Karpas-422 (cell line): ENCODE measurements around the gene TBC1D3I. TPM values are rescaled to one million over a fixed set of nuclear protein-coding genes. Genes with fewer than 3 reads are reported as not detected.
"Not testable (repeated sequence)": the region's sequence is repeated elsewhere in the genome, so short reads cannot be mapped to it uniquely, and the experiment has no call there.

ENCODE experiments used
- DNase-seq: peaks from one replicate; pipeline ENCODE4 v3.0.0-alpha.2; 2015
- H2AFZ ChIP-seq: fragments of 200-600 bp; sonication (generic); 2 replicates; pipeline ENCODE4 v1.6.1; 2014; ENCODE audit warnings: antibody characterized with exemption, low read length, mixed read lengths
- H3K27ac ChIP-seq: fragments of 200-600 bp; sonication (generic); 2 replicates; pipeline ENCODE4 v1.5.1; 2014; ENCODE audit warnings: mild to moderate bottlenecking, low read length, moderate library complexity
- H3K27me3 ChIP-seq: fragments of 200-600 bp; sonication (generic); 2 replicates; pipeline ENCODE4 v1.6.1; 2014; ENCODE audit warnings: low read length, mixed read lengths
- H3K36me3 ChIP-seq: fragments of 200-600 bp; sonication (generic); 2 replicates; pipeline ENCODE4 v1.6.1; 2014; ENCODE audit warnings: low read length, mixed read lengths; ENCODE audit not compliant: insufficient read depth
- H3K4me1 ChIP-seq: fragments of 200-600 bp; sonication (generic); 2 replicates; pipeline ENCODE4 v1.6.1; 2014; ENCODE audit warnings: mild to moderate bottlenecking, low read length, mixed read lengths
- H3K4me2 ChIP-seq: fragments of 200-600 bp; sonication (generic); 2 replicates; pipeline ENCODE4 v1.6.1; 2014; ENCODE audit warnings: low read length, low read depth, mild to moderate bottlenecking; ENCODE audit not compliant: poor library complexity, severe bottlenecking
- H3K4me3 ChIP-seq: fragments of 200-600 bp; sonication (generic); 2 replicates; pipeline ENCODE4 v1.5.1; 2014; ENCODE audit warnings: mild to moderate bottlenecking, antibody characterized with exemption, low read length, mixed read lengths
- H3K79me2 ChIP-seq: fragments of 200-600 bp; sonication (generic); 2 replicates; pipeline ENCODE4 v1.6.1; 2014; ENCODE audit warnings: mild to moderate bottlenecking, low read length, mixed read lengths
- H3K9ac ChIP-seq: fragments of 200-600 bp; sonication (generic); 2 replicates; pipeline ENCODE4 v1.6.0; 2014; ENCODE audit warnings: low read length
- H3K9me2 ChIP-seq: fragments of 200-600 bp; sonication (generic), shearing (Covaris generic); replicated peaks from 2 replicates; pipeline ENCODE4 v1.6.0; 2014; ENCODE audit warnings: mild to moderate bottlenecking, low read length, moderate library complexity; ENCODE audit not compliant: insufficient read depth
- H3K9me3 ChIP-seq: fragments of 300-700, 200-600 bp; sonication (generic); 2 replicates; pipeline ENCODE4 v1.6.1; 2014; ENCODE audit warnings: low read length, mixed read lengths
- H4K20me1 ChIP-seq: fragments of 200-600 bp; sonication (generic); 2 replicates; pipeline ENCODE4 v1.6.1; 2014; ENCODE audit warnings: mild to moderate bottlenecking, antibody characterized with exemption, low read length, low read depth; ENCODE audit not compliant: insufficient read depth
- total RNA-seq: library from RNA; depleted of rRNA; stranded (reverse); fragments of >200 nt; shearing (Covaris generic); gene quantifications from 2 replicates; pipeline ENCODE4 v1.2.3, GENCODE V29; 2014; ENCODE audit warnings: low replicate concordance

Gene TBC1D3I
- total RNA-seq, 1 experiment from 2014 or later, result not detected

DNA sequence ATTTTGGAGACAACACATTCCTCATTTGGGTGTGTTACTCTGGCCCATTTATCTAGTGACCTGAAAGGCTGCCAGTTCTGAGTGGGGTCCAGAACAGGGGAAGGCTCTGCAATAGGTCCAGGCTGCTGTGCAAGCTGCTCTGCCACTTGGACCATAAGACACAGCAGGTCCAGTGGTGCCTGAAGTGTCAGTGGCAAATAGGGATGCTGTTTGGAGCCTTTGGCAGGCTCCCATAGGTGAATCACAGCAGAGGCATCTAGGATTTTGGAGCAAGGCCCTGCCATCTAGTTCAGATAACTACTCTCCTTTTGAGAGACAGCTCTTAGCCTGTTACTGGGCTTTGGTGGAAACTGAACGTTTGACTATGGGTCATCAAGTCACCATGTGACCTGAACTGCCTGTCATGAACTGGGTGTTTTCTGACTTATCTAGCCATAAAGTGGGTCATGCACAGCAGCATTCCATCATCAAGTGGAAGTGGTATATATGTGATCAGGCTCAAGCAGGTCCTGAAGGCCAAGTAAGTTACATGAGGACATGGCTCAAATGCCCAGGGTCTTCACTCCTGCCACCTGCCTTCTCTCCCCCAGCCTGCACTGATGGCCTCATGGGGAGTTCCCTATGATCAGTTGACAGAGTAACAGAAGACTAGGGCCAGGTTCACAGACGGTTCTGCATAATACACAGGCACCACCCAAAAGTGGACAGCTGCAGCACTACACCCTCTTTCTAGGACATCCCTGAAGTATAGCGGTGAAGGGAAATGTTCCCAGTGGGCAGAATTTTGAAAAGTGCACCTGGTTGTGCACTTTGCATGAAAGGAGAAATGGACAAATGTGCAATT is 43.4 kb downstream of the TBC1D3I start:
- H3K9me3 ChIP-seq, H3K4me3 ChIP-seq, H3K79me2 ChIP-seq, H3K9ac ChIP-seq, H3K27me3 ChIP-seq, H3K9me2 ChIP-seq, H2AFZ ChIP-seq, H3K27ac ChIP-seq, H4K20me1 ChIP-seq, H3K36me3 ChIP-seq: not testable (repeated sequence)
- Histone ChIP-seq H3K4me1 (peaks cover 20% of the 10 kb centered on the region), H3K4me2 (peak overlapping the region; percentile 7)
- peak; percentile 40 for DNase-seq

- H3K4me3 ChIP-seq, H2AFZ ChIP-seq, H3K79me2 ChIP-seq, H3K27ac ChIP-seq, H3K9me2 ChIP-seq, H3K36me3 ChIP-seq, H3K4me2 ChIP-seq, DNase-seq, H3K9me3 ChIP-seq, H3K27me3 ChIP-seq, H4K20me1 ChIP-seq, H3K9ac ChIP-seq: not testable (repeated sequence)
- peaks cover 20% of the 10 kb centered on the region for H3K4me1 ChIP-seq
These were observed 44.8 kb downstream of the TBC1D3I start for GRCh38 chr17:36219556-36219955.

DNA sequence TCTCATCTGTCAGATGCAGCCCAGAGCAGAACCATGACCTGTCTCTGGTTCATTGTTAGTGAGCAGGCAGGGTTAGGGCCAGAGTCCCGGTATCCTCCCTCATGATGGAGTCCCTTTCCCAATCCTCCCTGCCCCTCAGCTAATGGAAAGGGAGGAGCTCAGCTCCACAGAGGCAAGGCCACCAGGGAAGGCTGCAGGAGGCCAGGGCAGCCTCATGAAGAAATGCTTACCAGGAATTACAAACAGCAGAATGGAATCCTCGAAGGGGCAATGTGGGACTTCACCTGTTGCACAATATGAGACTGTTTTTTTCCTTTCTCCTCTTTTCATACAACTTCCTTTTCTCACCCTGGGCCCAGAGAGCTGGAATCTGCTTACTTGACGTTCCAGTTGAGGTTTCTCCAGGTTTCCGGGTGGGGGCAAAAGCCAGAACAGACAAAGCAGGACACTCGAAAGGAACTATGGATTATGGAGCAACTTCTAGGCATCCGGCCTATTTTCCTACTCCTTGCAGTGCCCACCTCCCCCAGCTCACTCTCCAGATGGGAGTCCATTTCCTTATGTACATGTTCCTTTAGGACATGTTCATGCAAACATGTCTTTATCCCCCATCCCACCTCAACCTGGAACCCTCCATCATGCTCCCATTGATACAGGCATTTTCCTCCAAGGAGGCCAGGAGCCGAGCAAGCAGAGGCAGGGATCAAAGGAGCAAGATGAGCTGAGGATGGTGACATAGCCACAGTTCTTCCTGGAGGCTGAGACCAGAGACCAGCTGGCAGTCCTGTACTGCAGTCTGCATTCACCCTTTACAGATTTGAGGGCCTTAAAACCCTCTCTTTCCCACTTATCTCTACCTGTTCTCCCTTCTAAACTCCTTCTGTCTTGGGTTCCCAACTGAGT is 48.7 kb downstream of the TBC1D3I start:
- not testable (repeated sequence) for H3K4me2 ChIP-seq, H3K27ac ChIP-seq, DNase-seq, H2AFZ ChIP-seq, H4K20me1 ChIP-seq, H3K9me2 ChIP-seq, H3K79me2 ChIP-seq, H3K9ac ChIP-seq, H3K9me3 ChIP-seq, H3K36me3 ChIP-seq, H3K4me3 ChIP-seq, H3K27me3 ChIP-seq
- peaks cover 21% of the 10 kb centered on the region for H3K4me1 ChIP-seq

DNA sequence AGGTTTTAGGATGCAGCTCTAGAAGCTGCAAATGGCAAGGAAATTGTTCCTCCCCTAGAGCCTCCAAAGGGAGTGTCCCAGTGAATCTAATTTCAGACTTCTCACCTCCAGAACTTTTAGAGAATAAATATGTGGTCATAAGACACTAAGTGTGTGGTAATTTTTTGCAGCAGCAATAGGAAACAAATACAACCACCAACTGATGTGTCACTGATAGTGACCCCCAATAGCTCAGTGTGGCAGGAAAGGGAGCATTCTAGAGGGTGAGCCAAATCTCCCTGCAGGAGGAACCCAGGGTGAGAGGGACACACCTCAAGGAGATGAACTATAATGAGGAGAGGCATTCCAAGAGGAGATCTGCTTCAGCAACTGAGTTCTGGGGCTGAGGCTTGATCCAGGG is 49.5 kb downstream of the TBC1D3I start:
- Histone ChIP-seq H3K9me2 (no peaks in the 10 kb centered on the region), H3K27me3 (no peaks in the 10 kb centered on the region), H3K36me3 (no peaks in the 10 kb centered on the region), H3K79me2 (no peaks in the 10 kb centered on the region), H3K4me3 (no peak overlapping the region), H3K9ac (no peak overlapping the region), H3K4me1 (peaks cover 29% of the 10 kb centered on the region), H4K20me1 (no peaks in the 10 kb centered on the region), H2AFZ (no peak overlapping the region), H3K9me3 (no peaks in the 10 kb centered on the region), H3K4me2 (no peak overlapping the region), H3K27ac (no peak overlapping the region)
- no peak for DNase-seq

GRCh38 chr17:36213695-36214094 is 50.7 kb downstream of the TBC1D3I start:
- Histone ChIP-seq H3K4me2 (no peak overlapping the region), H3K9me2 (no peaks in the 10 kb centered on the region), H3K79me2 (no peaks in the 10 kb centered on the region), H3K9me3 (no peaks in the 10 kb centered on the region), H3K27ac (no peak overlapping the region), H3K4me3 (no peak overlapping the region), H4K20me1 (no peaks in the 10 kb centered on the region), H3K36me3 (no peaks in the 10 kb centered on the region), H3K27me3 (no peaks in the 10 kb centered on the region), H3K9ac (no peak overlapping the region), H2AFZ (no peak overlapping the region), H3K4me1 (peaks cover 38% of the 10 kb centered on the region)
- no peak for DNase-seq

GRCh38 chr17:36212966-36213365 is 51.4 kb downstream of the TBC1D3I start:
- H3K9me3 ChIP-seq, result no peaks in the 10 kb centered on the region
- H3K79me2 ChIP-seq, result no peaks in the 10 kb centered on the region
- no peak overlapping the region for H2AFZ ChIP-seq
- no peaks in the 10 kb centered on the region for H3K36me3 ChIP-seq
- no peak for DNase-seq
- peaks cover 38% of the 10 kb centered on the region for H3K4me1 ChIP-seq
- H4K20me1 ChIP-seq, result no peaks in the 10 kb centered on the region
- no peak overlapping the region for H3K9ac ChIP-seq
- no peak overlapping the region for H3K27ac ChIP-seq
- no peaks in the 10 kb centered on the region for H3K27me3 ChIP-seq
- H3K4me2 ChIP-seq, result no peak overlapping the region
- H3K4me3 ChIP-seq, result no peak overlapping the region
- H3K9me2 ChIP-seq, result no peaks in the 10 kb centered on the region

- Histone ChIP-seq H3K4me2 (peak overlapping the region; percentile 61), H3K9ac (peak overlapping the region; percentile 47), H3K4me3 (peak overlapping the region; percentile 52; the same call in 1 of the 2 replicates), H3K27me3 (no peaks in the 10 kb centered on the region), H3K9me2 (no peaks in the 10 kb centered on the region), H3K27ac (peak overlapping the region; percentile 91), H2AFZ (no peak overlapping the region), H3K79me2 (no peaks in the 10 kb centered on the region), H3K36me3 (no peaks in the 10 kb centered on the region), H4K20me1 (no peaks in the 10 kb centered on the region), H3K4me1 (peaks cover 43% of the 10 kb centered on the region), H3K9me3 (no peaks in the 10 kb centered on the region)
- no peak for DNase-seq
These were observed 52.1 kb downstream of the TBC1D3I start for GRCh38 chr17:36212272-36212605.

DNA sequence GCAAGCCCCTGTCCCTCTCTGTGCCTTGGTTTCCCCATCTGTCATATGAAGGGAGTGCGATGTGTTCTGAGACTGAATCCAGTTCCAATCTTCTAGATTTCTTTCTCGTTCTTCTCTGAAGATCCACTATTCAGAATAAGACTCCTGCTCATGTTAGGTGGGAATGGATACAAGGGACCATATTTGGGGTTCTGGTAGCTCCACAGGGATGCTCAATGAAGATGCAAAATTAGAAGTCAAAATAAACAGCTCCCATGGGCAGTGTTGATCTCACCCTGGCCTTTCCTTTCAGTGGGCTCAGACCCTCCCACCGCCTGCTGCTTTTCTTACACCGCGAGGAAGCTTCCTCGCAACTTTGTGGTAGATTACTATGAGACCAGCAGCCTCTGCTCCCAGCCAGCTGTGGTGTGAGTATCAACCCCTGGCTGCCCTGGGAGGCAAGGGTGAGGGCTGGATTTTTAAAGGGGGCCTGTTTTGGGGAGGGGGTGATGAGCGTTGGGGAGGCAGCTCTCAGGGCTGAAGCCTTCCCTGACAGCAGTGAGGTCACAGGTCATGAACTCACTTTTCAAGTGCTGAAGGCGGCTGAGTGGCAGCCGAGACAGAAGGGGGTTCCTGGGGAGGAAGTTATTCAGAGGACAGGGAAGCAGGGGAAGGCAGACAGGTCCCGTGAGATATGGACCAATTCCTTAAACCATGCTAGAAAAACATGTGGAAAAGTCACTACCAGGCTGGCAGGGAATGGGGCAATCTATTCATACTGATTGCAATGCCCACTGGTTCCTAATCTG is 52.7 kb downstream of the TBC1D3I start:
- Histone ChIP-seq H3K9ac (peak overlapping the region; percentile 47), H3K4me3 (peak overlapping the region; percentile 52; the same call in 1 of the 2 replicates), H3K4me1 (peaks cover 49% of the 10 kb centered on the region), H3K4me2 (peak overlapping the region; percentile 61), H3K27ac (peak overlapping the region; percentile 91)
- not testable (repeated sequence) for H3K9me2 ChIP-seq, H3K79me2 ChIP-seq, H3K36me3 ChIP-seq, DNase-seq, H4K20me1 ChIP-seq, H3K27me3 ChIP-seq, H3K9me3 ChIP-seq, H2AFZ ChIP-seq
